ENCODE measurements around the gene KDM5A. TPM values are rescaled to one million over a fixed set of nuclear protein-coding genes. Genes with fewer than 3 reads are reported as not detected.

The KDM5A gene
- total and polyA plus RNA-seq, 2 experiments from 2014 or later, result 47.1 to 48.3 TPM

- H3K4me3 ChIP-seq, result peak overlapping the region; percentile 72
- H3K36me3 ChIP-seq (ENCODE audit: insufficient read depth), result no peaks in the 10 kb centered on the region; the same call in 1 of the 2 replicates
- H3K79me2 ChIP-seq (replicated peaks; ENCODE audit: insufficient read depth), result peaks cover 37% of the 10 kb centered on the region
- TF ChIP-seq EZH2 (IDR thresholded peaks at IDR 0.05; ENCODE audit: low read depth, unreplicated experiment) (no peak), ZNF331 (CRISPR knock-in tag; IDR thresholded peaks at IDR 0.05; ENCODE audit: low read depth) (no peak), ZNF462 (CRISPR knock-in tag; IDR thresholded peaks at IDR 0.05) (no peak), CTCF (conservative IDR thresholded peaks at IDR 0.05; ENCODE audit: low read depth in 2 of 2) (no peak), STAT1 (IDR thresholded peaks at IDR 0.05; ENCODE audit: unreplicated experiment) (no peak), POLR2AphosphoS5 (IDR thresholded peaks at IDR 0.05; ENCODE audit: low read depth) (no peak), ZNF114 (CRISPR knock-in tag; IDR thresholded peaks at IDR 0.05) (no peak), CREB1 (CRISPR knock-in tag; IDR thresholded peaks at IDR 0.05; ENCODE audit: low read depth) (no peak), EZH2phosphoT487 (IDR thresholded peaks at IDR 0.05; ENCODE audit: unreplicated experiment) (no peak), JUNB (IDR thresholded peaks at IDR 0.05; ENCODE audit: unreplicated experiment) (no peak), NANOG (IDR thresholded peaks at IDR 0.05; ENCODE audit: borderline replicate concordance) (no peak)
- TF ChIP-seq, protein P1, sequence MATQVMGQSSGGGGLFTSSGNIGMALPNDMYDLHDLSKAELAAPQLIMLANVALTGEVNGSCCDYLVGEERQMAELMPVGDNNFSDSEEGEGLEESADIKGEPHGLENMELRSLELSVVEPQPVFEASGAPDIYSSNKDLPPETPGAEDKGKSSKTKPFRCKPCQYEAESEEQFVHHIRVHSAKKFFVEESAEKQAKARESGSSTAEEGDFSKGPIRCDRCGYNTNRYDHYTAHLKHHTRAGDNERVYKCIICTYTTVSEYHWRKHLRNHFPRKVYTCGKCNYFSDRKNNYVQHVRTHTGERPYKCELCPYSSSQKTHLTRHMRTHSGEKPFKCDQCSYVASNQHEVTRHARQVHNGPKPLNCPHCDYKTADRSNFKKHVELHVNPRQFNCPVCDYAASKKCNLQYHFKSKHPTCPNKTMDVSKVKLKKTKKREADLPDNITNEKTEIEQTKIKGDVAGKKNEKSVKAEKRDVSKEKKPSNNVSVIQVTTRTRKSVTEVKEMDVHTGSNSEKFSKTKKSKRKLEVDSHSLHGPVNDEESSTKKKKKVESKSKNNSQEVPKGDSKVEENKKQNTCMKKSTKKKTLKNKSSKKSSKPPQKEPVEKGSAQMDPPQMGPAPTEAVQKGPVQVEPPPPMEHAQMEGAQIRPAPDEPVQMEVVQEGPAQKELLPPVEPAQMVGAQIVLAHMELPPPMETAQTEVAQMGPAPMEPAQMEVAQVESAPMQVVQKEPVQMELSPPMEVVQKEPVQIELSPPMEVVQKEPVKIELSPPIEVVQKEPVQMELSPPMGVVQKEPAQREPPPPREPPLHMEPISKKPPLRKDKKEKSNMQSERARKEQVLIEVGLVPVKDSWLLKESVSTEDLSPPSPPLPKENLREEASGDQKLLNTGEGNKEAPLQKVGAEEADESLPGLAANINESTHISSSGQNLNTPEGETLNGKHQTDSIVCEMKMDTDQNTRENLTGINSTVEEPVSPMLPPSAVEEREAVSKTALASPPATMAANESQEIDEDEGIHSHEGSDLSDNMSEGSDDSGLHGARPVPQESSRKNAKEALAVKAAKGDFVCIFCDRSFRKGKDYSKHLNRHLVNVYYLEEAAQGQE (IDR thresholded peaks at IDR 0.05; ENCODE audit: unreplicated experiment), result no peak
- TF ChIP-seq, protein P2, sequence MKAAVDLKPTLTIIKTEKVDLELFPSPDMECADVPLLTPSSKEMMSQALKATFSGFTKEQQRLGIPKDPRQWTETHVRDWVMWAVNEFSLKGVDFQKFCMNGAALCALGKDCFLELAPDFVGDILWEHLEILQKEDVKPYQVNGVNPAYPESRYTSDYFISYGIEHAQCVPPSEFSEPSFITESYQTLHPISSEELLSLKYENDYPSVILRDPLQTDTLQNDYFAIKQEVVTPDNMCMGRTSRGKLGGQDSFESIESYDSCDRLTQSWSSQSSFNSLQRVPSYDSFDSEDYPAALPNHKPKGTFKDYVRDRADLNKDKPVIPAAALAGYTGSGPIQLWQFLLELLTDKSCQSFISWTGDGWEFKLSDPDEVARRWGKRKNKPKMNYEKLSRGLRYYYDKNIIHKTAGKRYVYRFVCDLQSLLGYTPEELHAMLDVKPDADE (IDR thresholded peaks at IDR 0.05), result no peak
- H3K4me2 ChIP-seq, result peak overlapping the region; percentile 74
- no peaks in the 10 kb centered on the region for H3K27me3 ChIP-seq (ENCODE audit: insufficient read depth)
- no peaks in the 10 kb centered on the region for H3K9me3 Mint-ChIP-seq
- H3K4me1 ChIP-seq (ENCODE audit: insufficient read depth), result peaks cover 4% of the 10 kb centered on the region; the same call in 1 of the 2 replicates
- no peaks in the 10 kb centered on the region for H3K9me2 ChIP-seq (ENCODE audit: insufficient read depth)
- H3K36me3 Mint-ChIP-seq (ENCODE audit: low read depth), result peaks cover 5% of the 10 kb centered on the region
- ATAC-seq, result peak; percentile 6
- no peaks in the 10 kb centered on the region for H3K4me1 Mint-ChIP-seq
- peak overlapping the region; percentile 89 for H2AFZ ChIP-seq
- H4K20me1 ChIP-seq (replicated peaks; ENCODE audit: insufficient read depth), result peaks cover 6% of the 10 kb centered on the region; the same call in 1 of the 2 replicates
- H3K27ac ChIP-seq (ENCODE audit: low read depth), result no peak overlapping the region
- no peaks in the 10 kb centered on the region for H3K27me3 Mint-ChIP-seq (ENCODE audit: insufficient read depth, low read depth, poor library complexity)
- no peak overlapping the region; the same call in 2 of the 3 replicates for H3K4me3 Mint-ChIP-seq
- H3F3A ChIP-seq (replicated peaks; ENCODE audit: low read depth), result no peaks in the 10 kb centered on the region
- no peak overlapping the region for H3K27ac Mint-ChIP-seq
- DNase-seq (ENCODE audit: low spot score), result no peak
Measured at GRCh38 chr12:400828-401227, 11.7 kb upstream of the KDM5A start.
